Activated CD4-positive, alpha-beta T cell treated with anti-CD3 and anti-CD28 coated beads, Interleukin-2, amount 50 U/mL, for 4 hours (primary cell): ENCODE results near the gene TUBB1.

Experiments
- DNase-seq, 2 experiments: peaks; one replicate each; pipeline ENCODE4 v3.0.0-alpha.2; 2020

The TUBB1 gene

DNA sequence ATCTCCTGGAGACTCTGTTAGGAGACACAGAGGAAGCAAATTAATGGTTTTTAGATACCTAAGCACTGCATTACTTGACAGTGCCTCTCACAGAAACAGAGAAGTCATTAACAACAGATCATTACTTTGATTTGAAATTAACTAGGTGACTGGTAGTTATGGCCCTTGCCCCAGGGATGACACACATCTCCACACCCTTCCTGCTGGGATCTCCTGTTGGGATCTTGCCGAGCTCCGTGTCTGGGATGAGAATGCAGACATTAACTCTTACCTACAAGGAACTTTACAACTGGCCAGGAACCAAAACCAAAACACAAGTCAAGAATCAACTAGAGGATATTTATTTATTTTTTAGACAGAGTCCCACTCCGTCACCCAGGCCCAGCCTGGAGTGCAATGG is 25.6 kb downstream of the TUBB1 start:
- no peak for DNase-seq

DNA sequence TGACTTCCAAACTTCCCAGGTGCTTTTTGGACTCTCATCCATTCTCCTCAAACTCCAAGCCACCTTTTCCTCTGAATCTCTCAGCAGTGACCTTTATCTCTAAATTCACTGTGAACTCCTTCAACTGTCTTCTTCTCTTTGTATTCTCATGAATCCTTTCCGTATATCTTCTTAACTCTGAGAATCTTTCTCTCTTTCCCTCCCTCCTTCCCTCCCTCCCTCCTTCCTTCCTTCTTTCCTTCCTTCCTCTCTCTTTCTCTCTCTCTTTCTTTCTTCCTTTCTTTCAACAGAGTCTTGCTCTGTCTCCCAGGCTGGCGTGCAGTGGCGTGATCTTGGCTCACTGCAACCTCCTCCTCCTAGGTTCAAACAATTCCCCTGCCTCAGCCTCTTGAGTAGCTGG is 27.6 kb downstream of the TUBB1 start:
- DNase-seq = no peak

DNA sequence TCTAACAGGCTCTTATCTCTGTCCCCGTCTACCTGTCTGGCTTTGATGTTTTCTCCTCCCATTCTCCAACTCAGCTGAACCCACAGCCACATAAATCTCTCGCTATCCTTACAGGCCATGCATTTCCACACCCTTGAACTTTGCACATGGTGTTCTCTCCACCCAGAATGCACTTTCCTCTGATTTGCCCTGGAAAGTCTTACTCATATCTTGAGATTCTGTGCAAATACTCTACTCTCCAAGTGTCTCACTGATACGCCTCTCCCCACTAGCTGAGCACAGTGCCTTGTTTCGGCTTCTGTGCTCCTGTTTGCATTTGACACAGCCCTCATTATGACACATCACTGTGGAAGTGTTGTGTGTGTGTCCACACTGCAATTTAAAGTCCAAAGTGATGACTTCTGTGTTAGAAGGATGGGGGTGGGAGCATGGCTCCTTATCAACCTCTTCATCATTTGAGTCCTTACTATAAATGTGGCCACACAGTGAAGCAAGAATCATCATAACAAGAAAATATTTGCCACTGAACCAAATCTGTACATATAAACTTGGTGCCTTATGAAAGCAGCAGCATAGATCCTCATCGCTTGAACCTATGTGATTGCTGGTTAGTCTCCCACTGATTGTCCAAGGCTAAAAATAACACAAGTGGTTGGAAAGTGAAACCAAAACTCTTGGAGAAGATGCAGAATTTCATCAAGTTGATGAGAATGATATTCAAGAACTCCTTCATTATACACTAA is 28.9 kb downstream of the TUBB1 start:
- DNase-seq = no peak

DNA sequence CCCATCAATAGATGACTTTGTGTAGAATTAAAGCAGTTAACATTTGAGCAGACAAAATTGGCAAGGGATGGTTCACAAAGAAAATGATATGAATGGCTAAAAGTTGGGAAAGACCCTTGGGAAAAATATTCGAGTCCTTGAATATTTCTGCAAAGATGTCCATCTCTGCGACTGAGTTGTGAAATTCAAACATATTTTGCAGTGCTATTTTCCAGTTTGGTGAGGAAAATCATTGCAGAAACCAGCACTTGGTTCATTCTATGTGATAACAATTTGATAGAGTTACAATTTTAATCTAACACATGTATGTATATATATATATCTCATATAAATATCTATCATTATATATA is 29.4 kb downstream of the TUBB1 start:
- no peak for DNase-seq

DNA sequence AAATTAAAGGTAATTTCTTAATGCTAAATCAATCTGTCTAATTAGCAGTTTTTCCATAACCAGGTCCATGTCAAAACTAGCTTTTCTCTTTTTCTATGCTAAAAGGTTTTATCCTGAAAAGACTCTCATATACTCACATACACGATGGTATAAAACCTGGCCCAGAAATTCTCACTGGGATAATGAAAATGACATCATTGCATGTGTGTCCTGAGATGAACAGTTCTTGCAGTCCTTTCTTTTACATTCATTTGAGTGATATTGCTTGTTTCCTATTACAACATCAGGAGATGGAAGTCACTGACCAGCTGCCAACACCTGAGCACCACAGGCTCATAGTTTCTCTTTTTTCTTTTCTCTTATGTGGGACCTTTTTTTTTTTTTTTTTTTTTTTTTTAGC is 31.2 kb downstream of the TUBB1 start:
- DNase-seq = no peak

- no peak for DNase-seq
These were observed 32.5 kb downstream of the TUBB1 start for GRCh38 chr20:59051666-59052185.

DNA sequence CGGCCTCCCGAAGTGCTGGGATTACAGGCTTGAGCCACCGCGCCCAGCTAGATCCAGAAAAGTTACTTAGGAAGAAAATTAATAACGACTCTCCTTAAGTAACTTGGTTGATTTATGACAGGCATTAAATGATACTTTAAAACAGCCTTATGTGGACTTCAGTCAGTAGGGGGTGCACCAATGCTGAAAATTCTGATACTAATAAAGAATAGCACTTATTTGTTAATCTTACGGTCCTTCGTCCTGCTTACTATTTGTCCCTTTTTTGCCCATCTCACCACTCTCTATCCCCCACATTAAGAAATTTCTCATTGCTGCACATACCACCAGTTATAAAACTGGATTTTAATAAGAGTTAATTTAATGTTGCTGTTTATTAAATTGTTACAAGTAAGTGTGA is 36.1 kb downstream of the TUBB1 start:
- no peak for DNase-seq

DNA sequence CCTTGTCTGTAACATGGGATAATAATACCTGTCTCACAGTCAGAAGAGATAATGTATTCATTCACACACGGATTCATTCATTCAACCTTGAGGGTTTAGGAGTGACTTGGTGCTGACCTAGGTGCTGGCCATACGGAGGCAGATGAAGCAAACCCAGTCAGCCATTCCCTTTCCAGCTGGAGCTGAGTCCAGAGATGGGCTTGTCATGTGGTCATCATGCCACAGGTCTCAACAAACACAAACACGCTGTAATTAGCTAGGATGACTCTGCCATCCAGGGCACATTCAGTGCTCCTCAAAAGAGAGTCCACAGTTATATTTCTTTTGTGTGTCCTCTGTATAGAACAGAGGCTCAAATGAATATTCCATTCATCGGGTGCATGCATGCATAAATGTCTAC is 42.9 kb downstream of the TUBB1 start:
- no peak for DNase-seq

- DNase-seq = no peak
These were observed 44.4 kb downstream of the TUBB1 start for GRCh38 chr20:59063358-59064213.

GRCh38 chr20:59064214-59064722 is 45.0 kb downstream of the TUBB1 start:
- DNase-seq = no peak

DNA sequence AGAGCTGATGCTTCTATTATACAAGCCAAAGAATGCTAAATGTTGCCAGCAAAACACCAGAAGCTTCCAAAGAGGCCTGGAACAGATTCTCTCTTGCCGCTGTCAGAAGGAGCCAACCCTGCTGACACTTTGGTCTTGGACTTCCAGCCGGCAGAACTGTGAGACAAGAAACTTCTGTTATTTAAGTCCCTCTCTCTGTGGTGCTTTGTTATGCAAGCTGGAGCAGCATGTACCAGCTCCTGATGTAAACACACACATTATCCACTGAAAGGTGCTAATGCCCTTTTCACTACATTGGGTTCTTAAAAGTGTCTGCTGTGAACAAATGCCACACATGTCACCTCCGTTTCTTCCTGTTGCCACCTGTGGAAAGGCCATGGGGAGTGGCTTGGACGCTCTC is 49.3 kb downstream of the TUBB1 start:
- no peak for DNase-seq

GRCh38 chr20:59069026-59069425 is 49.8 kb downstream of the TUBB1 start:
- no peak for DNase-seq

DNA sequence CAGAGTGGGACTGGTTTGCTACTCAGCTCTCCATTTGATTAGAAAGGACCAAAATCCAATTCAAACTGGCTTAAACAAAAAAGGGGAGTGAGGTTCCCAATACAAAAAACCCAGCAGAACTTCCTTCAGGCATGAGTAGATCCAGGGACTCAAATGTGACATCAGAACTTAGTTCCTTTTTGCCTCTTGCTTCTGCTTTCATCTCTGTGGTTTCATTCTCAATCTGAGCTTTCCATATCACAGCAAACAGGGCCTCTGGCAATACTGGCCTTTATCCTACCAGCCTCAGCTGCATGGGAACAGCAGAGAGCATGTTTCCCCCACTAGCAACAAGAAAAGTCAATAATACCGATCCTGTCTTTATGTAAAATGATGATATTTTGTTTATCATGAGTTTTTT is 52.0 kb downstream of the TUBB1 start:
- no peak for DNase-seq

- DNase-seq = no peak
These were observed 54.4 kb downstream of the TUBB1 start for GRCh38 chr20:59073582-59073981.

- DNase-seq = no peak
These were observed 55.2 kb downstream of the TUBB1 start for GRCh38 chr20:59074456-59074855.

GRCh38 chr20:59075934-59076508 is 56.8 kb downstream of the TUBB1 start:
- DNase-seq = no peak
